CD14-positive monocyte (primary cell): ENCODE measurements around the gene DUSP28. TPM values are rescaled to one million over a fixed set of nuclear protein-coding genes. Genes with fewer than 3 reads are reported as not detected.

Source experiments
- DNase-seq, 3 donors: peaks; one replicate each; pipeline ENCODE4 v3.0.0-alpha.2; 2011 to 2022
- H2AFZ ChIP-seq: 2 replicates; pipeline ENCODE4 v1.6.0; 2012; ENCODE audit warnings: mild to moderate bottlenecking, low read depth, low read length, inconsistent platforms; ENCODE audit not compliant: insufficient read depth, poor library complexity, severe bottlenecking
- H3K27ac ChIP-seq, 2 donors: 1 replicate in 1 of 2; 2 replicates in 1 of 2; pipeline ENCODE4 v1.5.1; 2012 to 2013; ENCODE audit warnings: low read length in 2 of 2, control low read depth in 1 of 2, inconsistent platforms in 1 of 2, low read depth in 1 of 2, mild to moderate bottlenecking in 1 of 2
- H3K27me3 ChIP-seq, 2 donors: one replicate each; pipeline versions ENCODE4 v1.6.0 to v1.6.1; 2011 to 2013; ENCODE audit warnings: low read length in 2 of 2; ENCODE audit not compliant: control insufficient read depth in 2 of 2, insufficient read depth in 2 of 2
- H3K36me3 ChIP-seq, 2 donors: replicated peaks in 1 of 2; 1 replicate in 1 of 2; 2 replicates in 1 of 2; pipeline versions ENCODE4 v1.5.1 to v1.6.1; 2012 to 2013; ENCODE audit warnings: low read length in 2 of 2, control low read depth in 1 of 2, inconsistent platforms in 1 of 2, mild to moderate bottlenecking in 1 of 2; ENCODE audit not compliant: insufficient read depth in 2 of 2, control insufficient read depth in 1 of 2
- H3K4me1 ChIP-seq, 2 donors: 1 replicate in 1 of 2; 2 replicates in 1 of 2; pipeline versions ENCODE4 v1.5.1 to v1.6.1; 2012 to 2013; ENCODE audit warnings: low read length in 2 of 2, control low read depth in 1 of 2, inconsistent platforms in 1 of 2, mild to moderate bottlenecking in 1 of 2, moderate library complexity in 1 of 2; ENCODE audit not compliant: insufficient read depth in 2 of 2, control insufficient read depth in 1 of 2
- H3K4me2 ChIP-seq: replicated peaks from 2 replicates; pipeline ENCODE3; 2012; ENCODE audit warnings: low read length, moderate library complexity, mild to moderate bottlenecking; ENCODE audit not compliant: poor library complexity, severe bottlenecking; ENCODE audit errors: extremely low read depth
- H3K4me3 ChIP-seq, 3 experiments: fragments of 200-600 bp in 1 of 3; sonication (generic) in 1 of 3; replicated peaks in 1 of 3; 1 replicate in 2 of 3; 2 replicates in 1 of 3; pipeline ENCODE4 v1.5.1; 2011 to 2013; ENCODE audit warnings: low read length in 3 of 3, mild to moderate bottlenecking in 3 of 3, control low read depth in 2 of 3, low read depth in 2 of 3, inconsistent platforms in 1 of 3, moderate library complexity in 1 of 3
- H3K79me2 ChIP-seq: 2 replicates; pipeline ENCODE4 v1.6.0; 2012; ENCODE audit warnings: mild to moderate bottlenecking, control low read depth, inconsistent platforms, low read length, moderate library complexity; ENCODE audit not compliant: insufficient read depth
- H3K9ac ChIP-seq: 2 replicates; pipeline ENCODE4 v1.6.0; 2017; ENCODE audit warnings: low read length, mild to moderate bottlenecking; ENCODE audit not compliant: insufficient read depth, poor library complexity, severe bottlenecking
- H3K9me3 ChIP-seq, 2 donors: replicated peaks in 1 of 2; 1 replicate in 1 of 2; 2 replicates in 1 of 2; pipeline versions ENCODE4 v1.5.1 to v1.6.1; 2012 to 2013; ENCODE audit warnings: low read length in 2 of 2, control low read depth in 1 of 2; ENCODE audit not compliant: control insufficient read depth in 1 of 2, insufficient read depth in 1 of 2
- H4K20me1 ChIP-seq: 2 replicates; pipeline ENCODE4 v1.6.0; 2012; ENCODE audit warnings: mild to moderate bottlenecking, low read length, control low read depth, moderate library complexity; ENCODE audit not compliant: insufficient read depth
- H3K27ac Mint-ChIP-seq, 7 donors: one replicate each; pipeline ENCODE4 v1.8.0; 2020; ENCODE audit warnings: mild to moderate bottlenecking in 7 of 7, mixed read lengths in 7 of 7, moderate library complexity in 6 of 7, inconsistent platforms in 2 of 7
- H3K27me3 Mint-ChIP-seq, 3 donors: one replicate each; pipeline ENCODE4 v1.8.0; 2021 to 2022; ENCODE audit warnings: low read depth in 3 of 3, mild to moderate bottlenecking in 3 of 3, mixed read lengths in 3 of 3, moderate library complexity in 3 of 3, inconsistent platforms in 1 of 3
- H3K36me3 Mint-ChIP-seq, 2 donors: one replicate each; pipeline ENCODE4 v1.8.0; 2020; ENCODE audit warnings: mixed read lengths in 2 of 2, inconsistent platforms in 1 of 2, mild to moderate bottlenecking in 1 of 2
- H3K4me1 Mint-ChIP-seq: one replicate; pipeline ENCODE4 v1.8.0; 2020; ENCODE audit warnings: mild to moderate bottlenecking, mixed read lengths
- H3K4me3 Mint-ChIP-seq, 2 donors: one replicate each; pipeline ENCODE4 v1.8.0; 2020; ENCODE audit warnings: mild to moderate bottlenecking in 2 of 2, mixed read lengths in 2 of 2, moderate library complexity in 1 of 2
- H3K9me3 Mint-ChIP-seq, 7 donors: one replicate each; pipeline ENCODE4 v1.8.0; 2020 to 2022; ENCODE audit warnings: mixed read lengths in 7 of 7, mild to moderate bottlenecking in 6 of 7, moderate library complexity in 6 of 7, inconsistent platforms in 2 of 7
- CTCF ChIP-seq: fragments of 200-600 bp; IDR thresholded peaks from one replicate; pipeline ENCODE4 v1.8.0; 2022; ENCODE audit warnings: antibody characterized with exemption, mild to moderate bottlenecking
- WGBS: methylation state at CpG from one replicate; pipeline ENCODE4 v1.1.5; 2013; ENCODE audit warnings: missing lambda C conversion rate; ENCODE audit not compliant: insufficient coverage; 5-methylcytosine and 5-hydroxymethylcytosine counted together
- intact Hi-C, 2 donors: fragments of 100-400 bp; cut with micrococcal nuclease; formaldehyde crosslinking; loops; one replicate each; pipeline versions ENCODE4 v1.15.0 to v1.15.1; 2023
- polyA plus RNA-seq, 3 donors: library from polyadenylated mRNA; depleted of rRNA in 1 of 3; unstranded in 2 of 3; stranded (reverse) in 1 of 3; fragments of 300-500 nt in 2 of 3; fragments of >200 nt in 1 of 3; fragmentation: Illumina TruSeq in 2 of 3; gene quantifications; 1 replicate in 2 of 3; 2 replicates in 1 of 3; pipeline ENCODE4 v1.2.3, GENCODE V29; 2012 to 2021

The DUSP28 gene
- polyA plus RNA-seq, 3 donors = 10.8 to 17.7 (median 17.1) TPM

GRCh38 chr2:240554767-240555493, 5.2 kb upstream of the DUSP28 start:
- Histone ChIP-seq H3K36me3 (peaks cover 22 to 56% of the 10 kb centered on the region in 2 donors), H3K9ac (no peak overlapping the region), H3K27me3 (no peaks in the 10 kb centered on the region), H3K4me3 (no peak overlapping the region), H3K4me1 (peaks cover 30 to 36% of the 10 kb centered on the region in 2 donors), H2AFZ (no peak overlapping the region), H4K20me1 (peaks cover 53% of the 10 kb centered on the region), H3K4me2 (no peak overlapping the region), H3K79me2 (peaks cover 65% of the 10 kb centered on the region), H3K27ac (no peak overlapping the region), H3K9me3 (peaks cover 3 to 5% of the 10 kb centered on the region in 2 donors)
- Mint-ChIP-seq H3K4me1 (peaks cover 30% of the 10 kb centered on the region), H3K9me3 (peaks cover 7 to 13% (median 9%) of the 10 kb centered on the region in 7 donors), H3K27me3 (peaks cover 0 to 7% (median 4%) of the 10 kb centered on the region in 3 donors), H3K36me3 (peaks cover 55 to 65% of the 10 kb centered on the region in 2 donors), H3K27ac (peak overlapping the region in 4 of 7 donors; percentile 28 to 76 (median 58)), H3K4me3 (no peak overlapping the region)
- peak in 1 of 3 donors; percentile 4 for DNase-seq
- WGBS = 91% methylated on average over 12 of the region's 17 CpGs
- intact Hi-C loops = loop anchor here in 1 of 2 donors (5.0 kb wide), 1 partner anchor 38 kb away; no protein-coding TSS in a partner anchor
- TF ChIP-seq CTCF = no peak

- Histone ChIP-seq H3K9me3 (peaks cover 3 to 5% of the 10 kb centered on the region in 2 donors), H3K4me3 (no peak overlapping the region), H3K4me2 (no peak overlapping the region), H3K27me3 (no peaks in the 10 kb centered on the region), H2AFZ (no peak overlapping the region), H3K27ac (no peak overlapping the region), H3K4me1 (peaks cover 30 to 42% of the 10 kb centered on the region in 2 donors), H4K20me1 (peaks cover 53% of the 10 kb centered on the region), H3K9ac (no peak overlapping the region), H3K79me2 (peaks cover 65% of the 10 kb centered on the region), H3K36me3 (peaks cover 21 to 54% of the 10 kb centered on the region in 2 donors)
- H3K9me3 Mint-ChIP-seq = peaks cover 6 to 13% (median 8%) of the 10 kb centered on the region in 7 donors
- H3K4me1 Mint-ChIP-seq = peaks cover 30% of the 10 kb centered on the region
- no peak for DNase-seq
- H3K27ac Mint-ChIP-seq = peak overlapping the region in 2 of 7 donors; percentile 22 to 76
- no peak for TF ChIP-seq CTCF
- no peak overlapping the region for H3K4me3 Mint-ChIP-seq
- 96% methylated on average over 11 of the region's 16 CpGs for WGBS
- H3K36me3 Mint-ChIP-seq = peaks cover 54 to 61% of the 10 kb centered on the region in 2 donors
- H3K27me3 Mint-ChIP-seq = peaks cover 0 to 7% (median 4%) of the 10 kb centered on the region in 3 donors
- intact Hi-C loops = loop anchor here in 1 of 2 donors (5.0 kb wide), 1 partner anchor 38 kb away; no protein-coding TSS in a partner anchor
Observed at GRCh38 chr2:240555541-240556250, 4.5 kb upstream of the DUSP28 start.
